SK-N-SH (cell line): ENCODE data around the gene MMP13.
"Not testable (repeated sequence)": the region's sequence is repeated elsewhere in the genome, so short reads cannot be mapped to it uniquely, and the experiment has no call there.

ENCODE experiments used
- CHD2 ChIP-seq: fragments of 150-350 bp; IDR thresholded peaks from 2 replicates; pipeline ENCODE4 v1.6.1; 2018; ENCODE audit warnings: low read length; ENCODE audit not compliant: partially characterized antibody
- EP300 ChIP-seq, 2 experiments: IDR thresholded peaks; 2 replicates each; pipeline versions ENCODE4 v1.4.0 to v1.6.1; 2012; ENCODE audit warnings: borderline replicate concordance in 1 of 2, low read depth in 1 of 2, low read length in 1 of 2
- GABPA ChIP-seq: IDR thresholded peaks from 2 replicates; pipeline ENCODE4 v1.4.0; 2012; ENCODE audit warnings: low read depth, mild to moderate bottlenecking
- MXI1 ChIP-seq: IDR thresholded peaks from 2 replicates; pipeline ENCODE4 v1.6.1; 2012; ENCODE audit warnings: mild to moderate bottlenecking, low read depth, low read length, improper control_type of control experiment
- RAD21 ChIP-seq: IDR thresholded peaks from 2 replicates; pipeline ENCODE4 v1.6.1; 2012; ENCODE audit warnings: mild to moderate bottlenecking, low read length
- SMC3 ChIP-seq: IDR thresholded peaks from 2 replicates; pipeline ENCODE4 v1.6.1; 2012; ENCODE audit warnings: low read depth, low read length, improper control_type of control experiment
- TCF12 ChIP-seq: IDR thresholded peaks from 2 replicates; pipeline ENCODE4 v1.4.0; 2012
- TF ChIP-seq, protein P1 (sequence below): fragments of 200-600 bp; sonication (generic); IDR thresholded peaks from 2 replicates; pipeline ENCODE4 v1.6.1; 2017; ENCODE audit warnings: antibody characterized with exemption, mild to moderate bottlenecking, moderate library complexity
- TF ChIP-seq, protein P2 (sequence below): IDR thresholded peaks from 2 replicates; pipeline ENCODE4 v1.6.1; 2012; ENCODE audit warnings: mild to moderate bottlenecking, low read depth, low read length, moderate library complexity
- TF ChIP-seq, protein P3 (sequence below): IDR thresholded peaks from 2 replicates; pipeline ENCODE4 v1.4.0; 2012; ENCODE audit warnings: low read depth, borderline replicate concordance
- TF ChIP-seq, protein P4 (sequence below): fragments of 150-350 bp; IDR thresholded peaks from 2 replicates; pipeline ENCODE4 v1.6.1; 2017; ENCODE audit warnings: antibody characterized with exemption, low read length, low read depth, borderline replicate concordance

DNA sequence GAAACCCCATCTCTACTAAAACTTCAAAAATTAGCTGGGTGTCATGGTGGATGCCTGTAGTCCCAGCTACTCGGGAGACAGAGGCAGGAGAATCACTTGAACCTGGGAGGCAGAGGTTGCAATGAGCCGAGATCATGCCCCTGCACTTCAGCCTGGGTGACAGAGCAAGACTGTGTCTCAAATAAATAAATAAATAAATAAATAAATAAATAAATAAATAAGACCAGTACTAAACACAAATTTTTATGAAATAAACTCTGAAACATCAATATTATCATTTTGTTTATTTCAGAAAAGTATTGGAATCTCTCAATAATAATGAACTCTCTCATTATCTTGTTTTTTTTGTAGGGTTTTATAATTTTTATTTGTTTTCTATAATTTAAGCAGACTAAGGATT is 18.2 kb upstream of the MMP13 start:
- not testable (repeated sequence) for TF ChIP-seq TCF12; CHD2; RAD21; SMC3; GABPA; MXI1; EP300 (IDR thresholded peaks at IDR 0.05; ENCODE audit: borderline replicate concordance in 1 of 2, low read depth in 1 of 2, low read length in 1 of 2)
- TF ChIP-seq, protein P1, sequence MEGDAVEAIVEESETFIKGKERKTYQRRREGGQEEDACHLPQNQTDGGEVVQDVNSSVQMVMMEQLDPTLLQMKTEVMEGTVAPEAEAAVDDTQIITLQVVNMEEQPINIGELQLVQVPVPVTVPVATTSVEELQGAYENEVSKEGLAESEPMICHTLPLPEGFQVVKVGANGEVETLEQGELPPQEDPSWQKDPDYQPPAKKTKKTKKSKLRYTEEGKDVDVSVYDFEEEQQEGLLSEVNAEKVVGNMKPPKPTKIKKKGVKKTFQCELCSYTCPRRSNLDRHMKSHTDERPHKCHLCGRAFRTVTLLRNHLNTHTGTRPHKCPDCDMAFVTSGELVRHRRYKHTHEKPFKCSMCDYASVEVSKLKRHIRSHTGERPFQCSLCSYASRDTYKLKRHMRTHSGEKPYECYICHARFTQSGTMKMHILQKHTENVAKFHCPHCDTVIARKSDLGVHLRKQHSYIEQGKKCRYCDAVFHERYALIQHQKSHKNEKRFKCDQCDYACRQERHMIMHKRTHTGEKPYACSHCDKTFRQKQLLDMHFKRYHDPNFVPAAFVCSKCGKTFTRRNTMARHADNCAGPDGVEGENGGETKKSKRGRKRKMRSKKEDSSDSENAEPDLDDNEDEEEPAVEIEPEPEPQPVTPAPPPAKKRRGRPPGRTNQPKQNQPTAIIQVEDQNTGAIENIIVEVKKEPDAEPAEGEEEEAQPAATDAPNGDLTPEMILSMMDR = not testable (repeated sequence)
- TF ChIP-seq, protein P2, sequence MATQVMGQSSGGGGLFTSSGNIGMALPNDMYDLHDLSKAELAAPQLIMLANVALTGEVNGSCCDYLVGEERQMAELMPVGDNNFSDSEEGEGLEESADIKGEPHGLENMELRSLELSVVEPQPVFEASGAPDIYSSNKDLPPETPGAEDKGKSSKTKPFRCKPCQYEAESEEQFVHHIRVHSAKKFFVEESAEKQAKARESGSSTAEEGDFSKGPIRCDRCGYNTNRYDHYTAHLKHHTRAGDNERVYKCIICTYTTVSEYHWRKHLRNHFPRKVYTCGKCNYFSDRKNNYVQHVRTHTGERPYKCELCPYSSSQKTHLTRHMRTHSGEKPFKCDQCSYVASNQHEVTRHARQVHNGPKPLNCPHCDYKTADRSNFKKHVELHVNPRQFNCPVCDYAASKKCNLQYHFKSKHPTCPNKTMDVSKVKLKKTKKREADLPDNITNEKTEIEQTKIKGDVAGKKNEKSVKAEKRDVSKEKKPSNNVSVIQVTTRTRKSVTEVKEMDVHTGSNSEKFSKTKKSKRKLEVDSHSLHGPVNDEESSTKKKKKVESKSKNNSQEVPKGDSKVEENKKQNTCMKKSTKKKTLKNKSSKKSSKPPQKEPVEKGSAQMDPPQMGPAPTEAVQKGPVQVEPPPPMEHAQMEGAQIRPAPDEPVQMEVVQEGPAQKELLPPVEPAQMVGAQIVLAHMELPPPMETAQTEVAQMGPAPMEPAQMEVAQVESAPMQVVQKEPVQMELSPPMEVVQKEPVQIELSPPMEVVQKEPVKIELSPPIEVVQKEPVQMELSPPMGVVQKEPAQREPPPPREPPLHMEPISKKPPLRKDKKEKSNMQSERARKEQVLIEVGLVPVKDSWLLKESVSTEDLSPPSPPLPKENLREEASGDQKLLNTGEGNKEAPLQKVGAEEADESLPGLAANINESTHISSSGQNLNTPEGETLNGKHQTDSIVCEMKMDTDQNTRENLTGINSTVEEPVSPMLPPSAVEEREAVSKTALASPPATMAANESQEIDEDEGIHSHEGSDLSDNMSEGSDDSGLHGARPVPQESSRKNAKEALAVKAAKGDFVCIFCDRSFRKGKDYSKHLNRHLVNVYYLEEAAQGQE = not testable (repeated sequence)
- TF ChIP-seq, protein P3, sequence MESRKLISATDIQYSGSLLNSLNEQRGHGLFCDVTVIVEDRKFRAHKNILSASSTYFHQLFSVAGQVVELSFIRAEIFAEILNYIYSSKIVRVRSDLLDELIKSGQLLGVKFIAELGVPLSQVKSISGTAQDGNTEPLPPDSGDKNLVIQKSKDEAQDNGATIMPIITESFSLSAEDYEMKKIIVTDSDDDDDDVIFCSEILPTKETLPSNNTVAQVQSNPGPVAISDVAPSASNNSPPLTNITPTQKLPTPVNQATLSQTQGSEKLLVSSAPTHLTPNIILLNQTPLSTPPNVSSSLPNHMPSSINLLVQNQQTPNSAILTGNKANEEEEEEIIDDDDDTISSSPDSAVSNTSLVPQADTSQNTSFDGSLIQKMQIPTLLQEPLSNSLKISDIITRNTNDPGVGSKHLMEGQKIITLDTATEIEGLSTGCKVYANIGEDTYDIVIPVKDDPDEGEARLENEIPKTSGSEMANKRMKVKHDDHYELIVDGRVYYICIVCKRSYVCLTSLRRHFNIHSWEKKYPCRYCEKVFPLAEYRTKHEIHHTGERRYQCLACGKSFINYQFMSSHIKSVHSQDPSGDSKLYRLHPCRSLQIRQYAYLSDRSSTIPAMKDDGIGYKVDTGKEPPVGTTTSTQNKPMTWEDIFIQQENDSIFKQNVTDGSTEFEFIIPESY = not testable (repeated sequence)
- TF ChIP-seq, protein P4, sequence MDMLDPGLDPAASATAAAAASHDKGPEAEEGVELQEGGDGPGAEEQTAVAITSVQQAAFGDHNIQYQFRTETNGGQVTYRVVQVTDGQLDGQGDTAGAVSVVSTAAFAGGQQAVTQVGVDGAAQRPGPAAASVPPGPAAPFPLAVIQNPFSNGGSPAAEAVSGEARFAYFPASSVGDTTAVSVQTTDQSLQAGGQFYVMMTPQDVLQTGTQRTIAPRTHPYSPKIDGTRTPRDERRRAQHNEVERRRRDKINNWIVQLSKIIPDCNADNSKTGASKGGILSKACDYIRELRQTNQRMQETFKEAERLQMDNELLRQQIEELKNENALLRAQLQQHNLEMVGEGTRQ = not testable (repeated sequence)
